BJ (cell line): ENCODE data around the gene CHSY3. TPM values are rescaled to one million over a fixed set of nuclear protein-coding genes. Genes with fewer than 3 reads are reported as not detected.

Experiments used
- CTCF ChIA-PET: fragments of 350-600 bp; formaldehyde crosslinking; extraction: SDS; loops from one replicate; lab custom pipeline; 2021; ENCODE audit warnings: antibody characterized with exemption, inconsistent platforms; lab: Yijun Ruan, JAX
- POLR2A ChIA-PET: fragments of 300-600 bp; sonication (Branson Sonifier 250); formaldehyde crosslinking; extraction: SDS; loops from one replicate; lab custom pipeline; 2021; ENCODE audit warnings: antibody characterized with exemption; lab: Charles Lee
- DNase-seq: peaks from one replicate; pipeline ENCODE4 v3.0.0-alpha.2; 2011; ENCODE audit warnings: low read depth
- H3K27me3 ChIP-seq: 2 replicates; pipeline ENCODE4 v1.6.0; 2011; ENCODE audit warnings: low read length; ENCODE audit not compliant: control insufficient read depth, insufficient read depth
- H3K36me3 ChIP-seq: 2 replicates; pipeline ENCODE4 v1.5.1; 2011; ENCODE audit warnings: low read length; ENCODE audit not compliant: control insufficient read depth, insufficient read depth
- H3K4me3 ChIP-seq: 2 replicates; pipeline ENCODE4 v1.5.1; 2011; ENCODE audit warnings: low read depth, mild to moderate bottlenecking, control low read depth, low read length
- polyA plus RNA-seq: library from polyadenylated mRNA; depleted of rRNA; stranded (reverse); fragments of >200 nt; gene quantifications from 2 replicates; pipeline ENCODE4 v1.2.3, GENCODE V29; 2011
- TF ChIP-seq, protein P1 (sequence below): IDR thresholded peaks from 2 replicates; pipeline ENCODE4 v1.5.1; 2011; ENCODE audit warnings: low read depth, mild to moderate bottlenecking, control low read depth, inconsistent platforms, low read length, moderate library complexity; ENCODE audit not compliant: insufficient read depth

The CHSY3 gene
- polyA plus RNA-seq, 1 experiment: 0.91 TPM

DNA sequence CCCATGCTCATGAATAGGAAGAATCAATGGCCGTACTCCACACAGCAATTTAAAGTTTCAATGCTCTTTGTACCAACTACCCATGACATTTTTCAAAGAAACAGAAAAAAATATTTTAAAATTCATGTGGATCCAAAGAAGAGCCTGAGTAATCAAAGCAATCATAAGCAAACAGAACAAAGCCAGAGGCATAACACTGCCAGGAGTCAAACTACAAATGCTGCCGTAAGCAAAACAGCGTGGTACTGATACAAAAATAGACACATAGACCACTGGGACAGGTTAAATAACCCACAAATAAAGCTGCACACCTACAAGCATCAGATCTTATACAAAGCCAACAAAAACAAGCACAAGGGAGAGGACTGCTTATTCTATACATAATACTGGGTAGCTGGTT is 107.7 kb downstream of the CHSY3 start:
- DNase-seq: no peak
- ChIA-PET POLR2A (no interaction called here), CTCF (no interaction called here)
- TF ChIP-seq, protein P1, sequence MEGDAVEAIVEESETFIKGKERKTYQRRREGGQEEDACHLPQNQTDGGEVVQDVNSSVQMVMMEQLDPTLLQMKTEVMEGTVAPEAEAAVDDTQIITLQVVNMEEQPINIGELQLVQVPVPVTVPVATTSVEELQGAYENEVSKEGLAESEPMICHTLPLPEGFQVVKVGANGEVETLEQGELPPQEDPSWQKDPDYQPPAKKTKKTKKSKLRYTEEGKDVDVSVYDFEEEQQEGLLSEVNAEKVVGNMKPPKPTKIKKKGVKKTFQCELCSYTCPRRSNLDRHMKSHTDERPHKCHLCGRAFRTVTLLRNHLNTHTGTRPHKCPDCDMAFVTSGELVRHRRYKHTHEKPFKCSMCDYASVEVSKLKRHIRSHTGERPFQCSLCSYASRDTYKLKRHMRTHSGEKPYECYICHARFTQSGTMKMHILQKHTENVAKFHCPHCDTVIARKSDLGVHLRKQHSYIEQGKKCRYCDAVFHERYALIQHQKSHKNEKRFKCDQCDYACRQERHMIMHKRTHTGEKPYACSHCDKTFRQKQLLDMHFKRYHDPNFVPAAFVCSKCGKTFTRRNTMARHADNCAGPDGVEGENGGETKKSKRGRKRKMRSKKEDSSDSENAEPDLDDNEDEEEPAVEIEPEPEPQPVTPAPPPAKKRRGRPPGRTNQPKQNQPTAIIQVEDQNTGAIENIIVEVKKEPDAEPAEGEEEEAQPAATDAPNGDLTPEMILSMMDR: no peak
- Histone ChIP-seq H3K4me3 (no peak overlapping the region), H3K36me3 (no peaks in the 10 kb centered on the region), H3K27me3 (no peaks in the 10 kb centered on the region)

DNA sequence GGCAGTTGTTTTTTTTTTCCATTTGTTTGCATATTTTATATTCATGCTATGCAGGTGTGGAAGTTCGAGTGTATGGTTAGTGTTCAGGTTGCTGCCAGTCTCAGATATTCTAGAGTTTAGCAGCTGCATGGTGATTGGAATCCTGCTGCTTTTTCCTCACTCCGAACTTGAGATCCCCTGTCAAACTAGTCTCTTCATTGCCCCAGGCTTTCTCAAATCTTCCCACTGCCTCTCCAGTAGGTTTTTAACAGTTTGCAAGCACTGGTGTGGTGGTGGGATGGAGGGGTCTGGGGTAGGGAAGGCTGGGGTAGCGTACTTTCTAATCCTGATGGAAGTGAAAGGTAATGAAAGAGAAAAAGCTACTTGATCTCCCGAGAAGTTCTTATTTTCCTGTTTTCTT is 112.9 kb downstream of the CHSY3 start:
- POLR2A ChIA-PET: no interaction called here
- DNase-seq: no peak
- H3K4me3 ChIP-seq: no peak overlapping the region
- no peaks in the 10 kb centered on the region for H3K27me3 ChIP-seq
- H3K36me3 ChIP-seq: no peaks in the 10 kb centered on the region
- TF ChIP-seq, protein P1: no peak
- CTCF ChIA-PET: no interaction called here

DNA sequence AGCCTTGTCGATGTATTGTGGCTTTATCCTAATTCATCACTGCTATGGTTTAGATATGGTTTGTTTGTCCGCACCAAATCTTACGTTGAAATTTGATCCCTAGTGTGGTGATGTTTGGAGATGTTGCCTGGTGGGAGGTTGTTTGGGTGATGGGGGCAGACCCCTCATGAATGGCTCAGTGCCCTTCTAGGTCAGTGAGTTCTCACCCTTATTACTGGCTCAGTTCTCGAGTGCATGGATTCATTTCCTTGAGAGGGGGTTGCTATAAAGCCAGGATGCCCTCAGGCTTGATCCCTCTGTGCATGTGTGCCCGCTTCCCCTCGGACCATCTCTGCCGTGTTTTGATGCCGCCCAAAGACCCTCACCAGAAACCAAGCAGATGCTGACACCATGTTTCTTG is 114.4 kb downstream of the CHSY3 start:
- Histone ChIP-seq H3K4me3 (no peak overlapping the region), H3K36me3 (no peaks in the 10 kb centered on the region), H3K27me3 (no peaks in the 10 kb centered on the region)
- TF ChIP-seq, protein P1: no peak
- POLR2A ChIA-PET: no interaction called here
- no peak for DNase-seq
- CTCF ChIA-PET: no interaction called here

DNA sequence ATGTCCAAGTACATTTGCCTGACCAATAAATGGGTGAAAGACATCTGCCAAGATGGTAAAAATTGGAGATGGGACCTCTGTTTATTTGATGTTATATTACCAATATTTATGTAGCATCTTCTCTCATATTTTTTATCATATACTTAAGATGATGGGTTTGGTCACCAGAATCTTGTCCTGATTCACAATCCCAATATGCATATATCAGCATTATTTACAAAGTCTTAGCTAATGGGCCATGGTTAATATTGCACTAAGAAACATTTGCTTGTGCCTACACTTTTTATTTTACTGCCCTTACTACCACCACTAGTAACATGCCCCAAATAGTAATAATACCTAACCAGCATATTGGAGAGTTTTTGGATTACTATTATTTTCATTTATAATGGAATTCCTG is 116.7 kb downstream of the CHSY3 start:
- no peaks in the 10 kb centered on the region for H3K36me3 ChIP-seq
- TF ChIP-seq, protein P1: no peak
- POLR2A ChIA-PET: no interaction called here
- no peak for DNase-seq
- no peak overlapping the region for H3K4me3 ChIP-seq
- H3K27me3 ChIP-seq: no peaks in the 10 kb centered on the region
- CTCF ChIA-PET: no interaction called here

DNA sequence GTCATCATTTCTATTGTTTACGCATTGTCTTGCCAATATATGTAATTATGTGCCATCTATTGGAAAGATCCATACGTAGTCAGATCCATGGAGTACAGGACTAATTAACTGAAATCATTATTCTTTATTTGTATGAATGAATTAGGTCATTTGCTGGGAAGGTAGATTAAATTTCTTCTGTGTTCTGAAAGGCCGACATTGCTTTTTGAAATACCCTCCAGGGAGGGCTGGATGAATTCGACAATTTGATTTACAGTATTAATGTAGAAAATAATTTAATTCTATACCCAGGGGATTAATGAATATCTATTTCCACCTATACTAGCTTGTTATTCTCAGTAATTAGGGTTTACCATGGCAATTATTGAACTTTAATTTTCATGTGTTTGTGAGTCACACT is 117.6 kb downstream of the CHSY3 start:
- no peaks in the 10 kb centered on the region for H3K27me3 ChIP-seq
- ChIA-PET CTCF (no interaction called here), POLR2A (no interaction called here)
- H3K36me3 ChIP-seq: no peaks in the 10 kb centered on the region
- TF ChIP-seq, protein P1: no peak
- no peak overlapping the region for H3K4me3 ChIP-seq
- no peak for DNase-seq
